SK-N-SH treated with all-trans-retinoic acid at 6 μM for 48 hours (cell line): ENCODE data around the gene MC1R.

ENCODE experiments used
- ARNTL ChIP-seq: fragments of 450-650 bp; formaldehyde crosslinking; IDR thresholded peaks from 2 replicates; pipeline ENCODE4 v1.5.0; 2020; ENCODE audit warnings: low read depth, mild to moderate bottlenecking, moderate library complexity, borderline replicate concordance
- TCF4 ChIP-seq: fragments of 250-450 bp; sonication (Bioruptor Pico); IDR thresholded peaks from 2 replicates; pipeline ENCODE4 v1.8.0; 2021; ENCODE audit warnings: mild to moderate bottlenecking, moderate library complexity, borderline replicate concordance
- ZC3H10 ChIP-seq: fragments of 250-450 bp; sonication (Bioruptor Pico); IDR thresholded peaks from 2 replicates; pipeline ENCODE4 v1.5.1; 2021; ENCODE audit warnings: mild to moderate bottlenecking, moderate library complexity
- ZFP3 ChIP-seq: fragments of 250-450 bp; sonication (Bioruptor Pico); IDR thresholded peaks from 2 replicates; pipeline ENCODE4 v1.5.0; 2020; ENCODE audit warnings: mild to moderate bottlenecking, moderate library complexity
- ZNF565 ChIP-seq: fragments of 450-650 bp; formaldehyde crosslinking; conservative IDR thresholded peaks from 2 replicates; pipeline ENCODE4 v1.5.0; 2020; ENCODE audit warnings: low read depth, mild to moderate bottlenecking, moderate library complexity
- TF ChIP-seq, protein P1 (sequence below): fragments of 250-450 bp; sonication (Bioruptor Pico); IDR thresholded peaks from 2 replicates; pipeline ENCODE4 v1.5.0; 2020; ENCODE audit warnings: mild to moderate bottlenecking, moderate library complexity
- TF ChIP-seq, protein P2 (sequence below): fragments of 250-450 bp; sonication (Bioruptor Pico); IDR thresholded peaks from 2 replicates; pipeline ENCODE4 v1.5.1; 2021; ENCODE audit warnings: mild to moderate bottlenecking, moderate library complexity
- TF ChIP-seq, protein P3 (sequence below): fragments of 250-450 bp; sonication (Bioruptor Pico); IDR thresholded peaks from 2 replicates; pipeline ENCODE4 v1.5.1; 2020; ENCODE audit warnings: low read depth, mild to moderate bottlenecking, moderate library complexity
- TF ChIP-seq, protein P4 (sequence below): fragments of 250-450 bp; sonication (Bioruptor Pico); IDR thresholded peaks from 2 replicates; pipeline ENCODE4 v1.8.0; 2020; ENCODE audit warnings: mild to moderate bottlenecking, moderate library complexity, borderline replicate concordance
- TF ChIP-seq, protein P5 (sequence below): fragments of 250-450 bp; sonication (Bioruptor Pico); IDR thresholded peaks from 2 replicates; pipeline ENCODE4 v1.8.0; 2021; ENCODE audit warnings: low read depth, mild to moderate bottlenecking, moderate library complexity, borderline replicate concordance

DNA sequence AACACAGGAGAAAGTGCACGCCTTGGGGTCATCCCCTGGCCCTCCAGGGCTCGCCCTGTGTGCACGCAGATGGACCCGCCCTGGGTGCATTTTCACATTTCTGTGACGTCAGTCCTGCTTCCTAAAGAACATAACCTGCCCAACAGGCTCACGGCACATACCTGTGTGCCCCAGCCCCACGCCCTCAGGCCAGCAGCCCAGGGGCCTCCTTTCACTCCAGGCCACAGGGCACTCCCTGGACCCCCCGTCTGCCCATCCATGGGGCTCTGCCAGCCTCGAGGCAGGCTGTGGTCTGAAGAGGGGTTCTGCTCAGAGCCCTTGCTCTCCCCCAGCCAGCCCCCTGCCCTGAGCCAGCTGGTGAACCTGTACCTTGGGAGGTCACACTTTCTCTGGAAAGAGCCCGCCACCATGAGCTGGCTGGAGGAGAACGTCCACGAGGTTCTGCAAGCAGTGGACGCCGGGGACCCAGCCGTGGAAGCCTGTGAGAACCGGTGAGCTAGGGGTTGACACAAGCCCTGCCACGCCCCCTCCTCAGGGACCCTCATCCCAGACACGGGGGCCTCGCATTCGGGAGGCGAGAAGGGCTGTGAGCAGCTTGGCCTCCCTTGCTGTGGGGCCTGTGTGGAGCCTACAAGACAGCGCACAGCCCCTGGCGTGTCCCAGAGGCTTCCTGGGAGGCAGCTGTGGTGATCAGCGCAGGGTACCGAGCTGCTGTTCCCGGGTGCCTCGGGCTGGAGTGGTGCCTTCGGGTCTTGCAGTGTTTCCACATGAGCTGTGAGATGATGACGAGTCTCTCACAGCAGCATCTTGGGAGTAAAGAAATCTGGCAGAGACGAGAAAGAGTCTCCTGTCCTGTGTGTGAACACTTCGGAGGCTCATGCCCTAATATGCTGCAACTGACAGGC lies 13.8 kb upstream of the MC1R start:
- TF ChIP-seq, protein P1, sequence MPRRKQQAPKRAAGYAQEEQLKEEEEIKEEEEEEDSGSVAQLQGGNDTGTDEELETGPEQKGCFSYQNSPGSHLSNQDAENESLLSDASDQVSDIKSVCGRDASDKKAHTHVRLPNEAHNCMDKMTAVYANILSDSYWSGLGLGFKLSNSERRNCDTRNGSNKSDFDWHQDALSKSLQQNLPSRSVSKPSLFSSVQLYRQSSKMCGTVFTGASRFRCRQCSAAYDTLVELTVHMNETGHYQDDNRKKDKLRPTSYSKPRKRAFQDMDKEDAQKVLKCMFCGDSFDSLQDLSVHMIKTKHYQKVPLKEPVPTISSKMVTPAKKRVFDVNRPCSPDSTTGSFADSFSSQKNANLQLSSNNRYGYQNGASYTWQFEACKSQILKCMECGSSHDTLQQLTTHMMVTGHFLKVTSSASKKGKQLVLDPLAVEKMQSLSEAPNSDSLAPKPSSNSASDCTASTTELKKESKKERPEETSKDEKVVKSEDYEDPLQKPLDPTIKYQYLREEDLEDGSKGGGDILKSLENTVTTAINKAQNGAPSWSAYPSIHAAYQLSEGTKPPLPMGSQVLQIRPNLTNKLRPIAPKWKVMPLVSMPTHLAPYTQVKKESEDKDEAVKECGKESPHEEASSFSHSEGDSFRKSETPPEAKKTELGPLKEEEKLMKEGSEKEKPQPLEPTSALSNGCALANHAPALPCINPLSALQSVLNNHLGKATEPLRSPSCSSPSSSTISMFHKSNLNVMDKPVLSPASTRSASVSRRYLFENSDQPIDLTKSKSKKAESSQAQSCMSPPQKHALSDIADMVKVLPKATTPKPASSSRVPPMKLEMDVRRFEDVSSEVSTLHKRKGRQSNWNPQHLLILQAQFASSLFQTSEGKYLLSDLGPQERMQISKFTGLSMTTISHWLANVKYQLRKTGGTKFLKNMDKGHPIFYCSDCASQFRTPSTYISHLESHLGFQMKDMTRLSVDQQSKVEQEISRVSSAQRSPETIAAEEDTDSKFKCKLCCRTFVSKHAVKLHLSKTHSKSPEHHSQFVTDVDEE (CRISPR knock-in tag), result no peak
- TF ChIP-seq TCF4 (CRISPR knock-in tag), result no peak
- no peak for TF ChIP-seq ZFP3 (CRISPR knock-in tag)
- TF ChIP-seq ZC3H10 (CRISPR knock-in tag), result no peak
- TF ChIP-seq ARNTL, result no peak
- TF ChIP-seq, protein P2, sequence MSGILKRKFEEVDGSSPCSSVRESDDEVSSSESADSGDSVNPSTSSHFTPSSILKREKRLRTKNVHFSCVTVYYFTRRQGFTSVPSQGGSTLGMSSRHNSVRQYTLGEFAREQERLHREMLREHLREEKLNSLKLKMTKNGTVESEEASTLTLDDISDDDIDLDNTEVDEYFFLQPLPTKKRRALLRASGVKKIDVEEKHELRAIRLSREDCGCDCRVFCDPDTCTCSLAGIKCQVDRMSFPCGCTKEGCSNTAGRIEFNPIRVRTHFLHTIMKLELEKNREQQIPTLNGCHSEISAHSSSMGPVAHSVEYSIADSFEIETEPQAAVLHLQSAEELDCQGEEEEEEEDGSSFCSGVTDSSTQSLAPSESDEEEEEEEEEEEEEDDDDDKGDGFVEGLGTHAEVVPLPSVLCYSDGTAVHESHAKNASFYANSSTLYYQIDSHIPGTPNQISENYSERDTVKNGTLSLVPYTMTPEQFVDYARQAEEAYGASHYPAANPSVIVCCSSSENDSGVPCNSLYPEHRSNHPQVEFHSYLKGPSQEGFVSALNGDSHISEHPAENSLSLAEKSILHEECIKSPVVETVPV (CRISPR knock-in tag), result no peak
- TF ChIP-seq, protein P3, sequence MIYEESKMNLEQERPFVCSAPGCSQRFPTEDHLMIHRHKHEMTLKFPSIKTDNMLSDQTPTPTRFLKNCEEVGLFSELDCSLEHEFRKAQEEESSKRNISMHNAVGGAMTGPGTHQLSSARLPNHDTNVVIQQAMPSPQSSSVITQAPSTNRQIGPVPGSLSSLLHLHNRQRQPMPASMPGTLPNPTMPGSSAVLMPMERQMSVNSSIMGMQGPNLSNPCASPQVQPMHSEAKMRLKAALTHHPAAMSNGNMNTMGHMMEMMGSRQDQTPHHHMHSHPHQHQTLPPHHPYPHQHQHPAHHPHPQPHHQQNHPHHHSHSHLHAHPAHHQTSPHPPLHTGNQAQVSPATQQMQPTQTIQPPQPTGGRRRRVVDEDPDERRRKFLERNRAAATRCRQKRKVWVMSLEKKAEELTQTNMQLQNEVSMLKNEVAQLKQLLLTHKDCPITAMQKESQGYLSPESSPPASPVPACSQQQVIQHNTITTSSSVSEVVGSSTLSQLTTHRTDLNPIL (CRISPR knock-in tag), result no peak
- TF ChIP-seq, protein P4, sequence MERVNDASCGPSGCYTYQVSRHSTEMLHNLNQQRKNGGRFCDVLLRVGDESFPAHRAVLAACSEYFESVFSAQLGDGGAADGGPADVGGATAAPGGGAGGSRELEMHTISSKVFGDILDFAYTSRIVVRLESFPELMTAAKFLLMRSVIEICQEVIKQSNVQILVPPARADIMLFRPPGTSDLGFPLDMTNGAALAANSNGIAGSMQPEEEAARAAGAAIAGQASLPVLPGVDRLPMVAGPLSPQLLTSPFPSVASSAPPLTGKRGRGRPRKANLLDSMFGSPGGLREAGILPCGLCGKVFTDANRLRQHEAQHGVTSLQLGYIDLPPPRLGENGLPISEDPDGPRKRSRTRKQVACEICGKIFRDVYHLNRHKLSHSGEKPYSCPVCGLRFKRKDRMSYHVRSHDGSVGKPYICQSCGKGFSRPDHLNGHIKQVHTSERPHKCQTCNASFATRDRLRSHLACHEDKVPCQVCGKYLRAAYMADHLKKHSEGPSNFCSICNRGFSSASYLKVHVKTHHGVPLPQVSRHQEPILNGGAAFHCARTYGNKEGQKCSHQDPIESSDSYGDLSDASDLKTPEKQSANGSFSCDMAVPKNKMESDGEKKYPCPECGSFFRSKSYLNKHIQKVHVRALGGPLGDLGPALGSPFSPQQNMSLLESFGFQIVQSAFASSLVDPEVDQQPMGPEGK (CRISPR knock-in tag), result no peak
- TF ChIP-seq, protein P5, sequence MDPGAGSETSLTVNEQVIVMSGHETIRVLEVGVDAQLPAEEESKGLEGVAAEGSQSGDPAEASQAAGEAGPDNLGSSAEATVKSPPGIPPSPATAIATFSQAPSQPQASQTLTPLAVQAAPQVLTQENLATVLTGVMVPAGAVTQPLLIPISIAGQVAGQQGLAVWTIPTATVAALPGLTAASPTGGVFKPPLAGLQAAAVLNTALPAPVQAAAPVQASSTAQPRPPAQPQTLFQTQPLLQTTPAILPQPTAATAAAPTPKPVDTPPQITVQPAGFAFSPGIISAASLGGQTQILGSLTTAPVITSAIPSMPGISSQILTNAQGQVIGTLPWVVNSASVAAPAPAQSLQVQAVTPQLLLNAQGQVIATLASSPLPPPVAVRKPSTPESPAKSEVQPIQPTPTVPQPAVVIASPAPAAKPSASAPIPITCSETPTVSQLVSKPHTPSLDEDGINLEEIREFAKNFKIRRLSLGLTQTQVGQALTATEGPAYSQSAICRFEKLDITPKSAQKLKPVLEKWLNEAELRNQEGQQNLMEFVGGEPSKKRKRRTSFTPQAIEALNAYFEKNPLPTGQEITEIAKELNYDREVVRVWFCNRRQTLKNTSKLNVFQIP (CRISPR knock-in tag), result no peak
- TF ChIP-seq ZNF565 (CRISPR knock-in tag), result no peak
